ENCODE results near the gene CAVIN4.

GRCh38 chr9:100567856-100568255, 10.0 kb upstream of the CAVIN4 start:
- TF ChIP-seq, protein P1, sequence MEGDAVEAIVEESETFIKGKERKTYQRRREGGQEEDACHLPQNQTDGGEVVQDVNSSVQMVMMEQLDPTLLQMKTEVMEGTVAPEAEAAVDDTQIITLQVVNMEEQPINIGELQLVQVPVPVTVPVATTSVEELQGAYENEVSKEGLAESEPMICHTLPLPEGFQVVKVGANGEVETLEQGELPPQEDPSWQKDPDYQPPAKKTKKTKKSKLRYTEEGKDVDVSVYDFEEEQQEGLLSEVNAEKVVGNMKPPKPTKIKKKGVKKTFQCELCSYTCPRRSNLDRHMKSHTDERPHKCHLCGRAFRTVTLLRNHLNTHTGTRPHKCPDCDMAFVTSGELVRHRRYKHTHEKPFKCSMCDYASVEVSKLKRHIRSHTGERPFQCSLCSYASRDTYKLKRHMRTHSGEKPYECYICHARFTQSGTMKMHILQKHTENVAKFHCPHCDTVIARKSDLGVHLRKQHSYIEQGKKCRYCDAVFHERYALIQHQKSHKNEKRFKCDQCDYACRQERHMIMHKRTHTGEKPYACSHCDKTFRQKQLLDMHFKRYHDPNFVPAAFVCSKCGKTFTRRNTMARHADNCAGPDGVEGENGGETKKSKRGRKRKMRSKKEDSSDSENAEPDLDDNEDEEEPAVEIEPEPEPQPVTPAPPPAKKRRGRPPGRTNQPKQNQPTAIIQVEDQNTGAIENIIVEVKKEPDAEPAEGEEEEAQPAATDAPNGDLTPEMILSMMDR (conservative IDR thresholded peaks at IDR 0.05; ENCODE audit: low read length), result no peak
- TF ChIP-seq EZH2phosphoT487 (IDR thresholded peaks at IDR 0.05; ENCODE audit: borderline replicate concordance), result no peak

All from Loucy (cell line).